Suprapubic skin (tissue), 4 donors: ENCODE results near the gene CDC42EP4. TPM values are rescaled to one million over a fixed set of nuclear protein-coding genes. Genes with fewer than 3 reads are reported as not detected.

Experiments
- DNase-seq, 2 donors: peaks; one replicate each; pipeline ENCODE4 v3.0.0-alpha.2; 2019; ENCODE audit warnings: low spot score in 2 of 2
- H3K27ac ChIP-seq: fragments of 200-600 bp; sonication (generic); one replicate; pipeline ENCODE4 v1.5.1; 2019
- H3K27me3 ChIP-seq: fragments of 200-600 bp; sonication (generic); one replicate; pipeline ENCODE4 v1.5.1; 2019
- H3K36me3 ChIP-seq: fragments of 200-600 bp; sonication (generic); one replicate; pipeline ENCODE4 v1.5.1; 2019
- H3K4me1 ChIP-seq: fragments of 200-600 bp; sonication (generic); one replicate; pipeline ENCODE4 v1.5.1; 2019
- H3K4me3 ChIP-seq: fragments of 200-600 bp; sonication (generic); one replicate; pipeline ENCODE4 v1.5.1; 2019; ENCODE audit warnings: mild to moderate bottlenecking
- H3K9me3 ChIP-seq: fragments of 200-600 bp; sonication (generic); one replicate; pipeline ENCODE4 v1.5.1; 2019
- CTCF ChIP-seq, 2 donors: fragments of 200-600 bp in 1 of 2; fragments of 450-650 bp in 1 of 2; sonication (generic) in 1 of 2; IDR thresholded peaks; one replicate each; pipeline ENCODE4 v1.5.1; 2016 to 2019; ENCODE audit warnings: antibody characterized with exemption in 2 of 2, mild to moderate bottlenecking in 1 of 2, moderate library complexity in 1 of 2
- EP300 ChIP-seq: sonication (generic); formaldehyde crosslinking; IDR thresholded peaks from one replicate; pipeline ENCODE4 v1.6.1; 2017; ENCODE audit warnings: antibody characterized with exemption
- POLR2A ChIP-seq, 2 donors: fragments of 450-650 bp; IDR thresholded peaks; one replicate each; pipeline ENCODE4 v1.6.1; 2017; ENCODE audit warnings: antibody characterized with exemption in 2 of 2, mild to moderate bottlenecking in 2 of 2, moderate library complexity in 2 of 2
- POLR2AphosphoS5 ChIP-seq, 3 donors: sonication (generic); formaldehyde crosslinking; IDR thresholded peaks; one replicate each; pipeline ENCODE4 v1.6.1; 2017; ENCODE audit warnings: antibody characterized with exemption in 3 of 3
- WGBS: methylation state at CpG from one replicate; pipeline ENCODE4 v1.1.5; 2018; 5-methylcytosine and 5-hydroxymethylcytosine counted together
- total RNA-seq, 4 donors: library from RNA; depleted of rRNA; stranded (reverse); fragments of >200 nt; gene quantifications; one replicate each; pipeline ENCODE4 v1.1.0, GENCODE V29; 2016

CDC42EP4 gene
- total RNA-seq, 4 donors from 2014 or later = 60.0 to 86.8 (median 81.5) TPM

DNA sequence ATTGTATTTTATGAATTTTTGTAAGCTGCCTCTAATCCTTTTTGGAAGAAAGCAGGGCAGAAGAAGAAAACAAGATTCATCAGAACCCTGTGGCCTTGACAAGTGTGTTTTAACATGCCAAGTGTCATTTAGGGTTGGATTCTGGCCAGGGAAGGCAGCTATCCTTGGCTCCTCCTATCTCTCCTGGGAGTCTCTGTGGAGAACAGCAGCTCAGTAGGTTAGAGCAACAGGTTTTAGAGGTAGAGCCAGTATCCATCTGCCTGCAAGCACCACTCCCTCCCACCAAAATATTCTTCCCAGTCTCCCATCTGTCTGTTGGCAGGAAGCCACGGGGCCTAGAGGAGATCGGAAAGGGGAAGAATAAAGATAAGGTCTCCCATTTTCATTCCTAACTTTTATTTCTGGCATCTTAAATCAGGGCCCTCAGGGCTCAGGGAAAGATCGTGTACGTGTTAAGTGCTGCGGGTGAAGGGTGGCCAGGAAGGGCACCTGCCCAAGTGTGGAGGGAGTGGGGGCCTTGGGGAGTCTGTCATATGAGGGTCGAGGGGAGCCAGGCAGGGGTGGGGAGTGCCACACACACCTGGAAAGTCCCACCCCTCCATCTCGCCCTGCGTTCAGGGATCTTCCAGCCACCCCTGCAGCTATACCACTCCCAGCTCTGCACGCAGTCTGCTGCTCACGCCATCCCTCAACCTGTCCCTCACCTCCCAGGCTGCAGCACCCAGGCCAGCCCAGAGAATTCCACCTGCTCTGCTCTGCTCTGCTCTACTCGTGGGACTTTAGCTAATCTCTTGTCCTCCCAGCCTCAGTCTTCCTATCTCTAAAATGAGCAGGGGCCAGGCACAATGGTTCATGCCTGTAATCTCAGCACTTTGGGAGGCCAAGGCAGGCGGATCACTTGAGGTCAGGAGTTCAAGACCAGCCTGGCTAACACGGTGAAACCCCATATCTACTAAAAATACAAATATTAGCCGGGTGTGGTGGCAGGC, 33.0 kb downstream of the CDC42EP4 start:
- TF ChIP-seq CTCF (IDR thresholded peaks at IDR 0.05) = no peak
- TF ChIP-seq POLR2A (IDR thresholded peaks at IDR 0.05) = no peak
- TF ChIP-seq EP300 = no peak
- no peak for TF ChIP-seq POLR2AphosphoS5 (IDR thresholded peaks at IDR 0.05)
- H3K27ac ChIP-seq = peak overlapping the region; percentile 50
- H3K4me1 ChIP-seq = peaks cover 27% of the 10 kb centered on the region
- no peak for DNase-seq
- H3K4me3 ChIP-seq = no peak overlapping the region
- H3K9me3 ChIP-seq = no peaks in the 10 kb centered on the region
- 32% methylated on average over 9 of the region's 14 CpGs for WGBS
- H3K36me3 ChIP-seq = peaks cover 5% of the 10 kb centered on the region
- H3K27me3 ChIP-seq = no peaks in the 10 kb centered on the region

DNA sequence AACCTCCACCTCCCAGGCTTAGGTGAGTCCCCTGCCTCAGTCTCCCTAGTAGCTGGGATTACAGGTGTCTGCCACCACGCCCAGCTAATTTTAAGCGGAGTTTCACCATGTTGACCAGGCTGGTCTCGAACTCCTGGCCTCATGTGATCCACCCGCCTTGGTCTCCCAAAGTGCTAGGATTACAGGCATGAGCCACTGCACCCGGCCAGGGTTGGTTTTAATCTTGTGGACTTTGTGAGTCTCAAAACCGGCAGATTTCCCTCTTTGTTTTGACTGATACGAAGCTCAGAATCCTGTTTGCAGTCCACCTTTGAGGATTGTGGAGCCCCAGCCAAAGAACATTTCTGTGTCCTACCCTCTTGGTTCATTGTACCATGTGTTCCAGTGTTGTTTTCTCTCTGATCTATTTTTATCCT, 33.7 kb downstream of the CDC42EP4 start:
- Histone ChIP-seq H3K27ac (peak overlapping the region; percentile 50), H3K27me3 (no peaks in the 10 kb centered on the region), H3K4me1 (peaks cover 21% of the 10 kb centered on the region), H3K4me3 (no peak overlapping the region), H3K9me3 (no peaks in the 10 kb centered on the region), H3K36me3 (no peaks in the 10 kb centered on the region)
- 43% methylated on average over 7 of the region's 7 CpGs for WGBS
- DNase-seq = no peak
- TF ChIP-seq POLR2AphosphoS5 (IDR thresholded peaks at IDR 0.05) (no peak), CTCF (IDR thresholded peaks at IDR 0.05) (no peak), POLR2A (IDR thresholded peaks at IDR 0.05) (no peak), EP300 (no peak)

GRCh38 chr17:73274490-73274889, 37.3 kb downstream of the CDC42EP4 start:
- Histone ChIP-seq H3K4me1 (peaks cover 19% of the 10 kb centered on the region), H3K27ac (no peak overlapping the region), H3K9me3 (no peaks in the 10 kb centered on the region), H3K36me3 (no peaks in the 10 kb centered on the region), H3K4me3 (no peak overlapping the region), H3K27me3 (no peaks in the 10 kb centered on the region)
- 93% methylated on average over 4 of the region's 4 CpGs for WGBS
- no peak for TF ChIP-seq POLR2A (IDR thresholded peaks at IDR 0.05)
- no peak for TF ChIP-seq CTCF (IDR thresholded peaks at IDR 0.05)
- TF ChIP-seq EP300 = no peak
- no peak for TF ChIP-seq POLR2AphosphoS5 (IDR thresholded peaks at IDR 0.05)
- DNase-seq = no peak

DNA sequence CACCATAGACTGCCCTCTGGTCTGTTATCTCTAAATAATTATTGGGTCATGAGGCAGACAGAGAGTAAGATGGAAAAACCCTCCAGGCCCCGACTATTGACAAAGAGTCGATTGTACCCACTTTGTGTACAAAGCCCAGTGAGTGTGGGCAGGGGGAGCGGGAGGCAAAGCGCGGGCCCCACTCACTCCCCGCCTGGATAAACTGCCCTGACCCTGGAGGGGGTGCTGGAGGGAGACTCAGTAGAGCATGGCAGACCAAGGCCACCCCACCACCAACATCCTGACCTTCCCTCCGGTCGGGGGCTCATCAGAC, 38.9 kb downstream of the CDC42EP4 start:
- TF ChIP-seq CTCF (IDR thresholded peaks at IDR 0.05) = no peak
- no peak for TF ChIP-seq POLR2AphosphoS5 (IDR thresholded peaks at IDR 0.05)
- TF ChIP-seq POLR2A (IDR thresholded peaks at IDR 0.05) = no peak
- TF ChIP-seq EP300 = no peak
- Histone ChIP-seq H3K27me3 (no peaks in the 10 kb centered on the region), H3K4me3 (no peak overlapping the region), H3K36me3 (no peaks in the 10 kb centered on the region), H3K27ac (no peak overlapping the region), H3K4me1 (peaks cover 3% of the 10 kb centered on the region), H3K9me3 (no peaks in the 10 kb centered on the region)
- DNase-seq = no peak
- 90% methylated on average over 8 of the region's 8 CpGs for WGBS

DNA sequence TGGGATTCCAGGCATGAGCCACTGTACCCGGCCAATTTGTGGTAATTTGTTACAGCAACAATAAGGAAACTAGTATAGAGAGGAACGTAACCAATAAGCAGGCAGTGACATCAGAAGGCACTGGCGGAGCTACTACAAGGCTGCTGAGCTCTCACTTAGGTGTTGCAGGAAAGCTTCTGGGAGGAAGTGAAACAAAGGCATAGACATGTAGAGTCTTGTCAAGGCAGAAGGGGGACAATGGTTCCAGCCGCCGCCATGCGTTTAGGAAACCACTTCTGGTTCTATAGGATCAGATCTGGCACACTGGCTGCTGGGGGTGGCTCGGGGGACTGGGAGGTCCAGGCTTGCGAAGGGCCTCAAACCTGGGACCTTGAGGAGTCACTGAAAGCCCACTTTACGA, 40.7 kb downstream of the CDC42EP4 start:
- Histone ChIP-seq H3K27me3 (no peaks in the 10 kb centered on the region), H3K4me1 (no peaks in the 10 kb centered on the region), H3K9me3 (no peaks in the 10 kb centered on the region), H3K27ac (no peak overlapping the region), H3K36me3 (no peaks in the 10 kb centered on the region), H3K4me3 (no peak overlapping the region)
- TF ChIP-seq POLR2A (IDR thresholded peaks at IDR 0.05) (no peak), POLR2AphosphoS5 (IDR thresholded peaks at IDR 0.05) (no peak), CTCF (IDR thresholded peaks at IDR 0.05) (no peak), EP300 (no peak)
- no peak for DNase-seq
- WGBS = 86% methylated on average over 9 of the region's 9 CpGs
